Lower leg skin (tissue), 4 donors: ENCODE data around the gene SHISA6. TPM values are rescaled to one million over a fixed set of nuclear protein-coding genes. Genes with fewer than 3 reads are reported as not detected.
A peak's percentile ranks its signal among the peaks of the same experiment; 100 is the strongest.

Experiments
- DNase-seq, 2 donors: peaks; one replicate each; pipeline ENCODE4 v3.0.0-alpha.2; 2019; ENCODE audit warnings: low spot score in 2 of 2
- H3K4me3 ChIP-seq: fragments of 200-600 bp; sonication (generic); 2 replicates; pipeline ENCODE4 v1.5.1; 2017; ENCODE audit warnings: mild to moderate bottlenecking, low read depth; ENCODE audit not compliant: poor library complexity, severe bottlenecking
- POLR2A ChIP-seq, 2 donors: fragments of 450-650 bp; IDR thresholded peaks; one replicate each; pipeline ENCODE4 v1.6.1; 2016 to 2017; ENCODE audit warnings: antibody characterized with exemption in 2 of 2, mild to moderate bottlenecking in 1 of 2, moderate library complexity in 1 of 2
- WGBS, 2 donors: methylation state at CpG; one replicate each; pipeline ENCODE4 v1.1.5; 2018; 5-methylcytosine and 5-hydroxymethylcytosine counted together
- intact Hi-C: fragments of 100-400 bp; cut with DNase I; formaldehyde crosslinking; loops from one replicate; pipeline ENCODE4 v1.15.0; 2023; ENCODE audit warnings: low total_unique reads
- total RNA-seq, 4 donors: library from RNA; depleted of rRNA; stranded (reverse); fragments of >200 nt; gene quantifications; one replicate each; pipeline ENCODE4 v1.1.0, GENCODE V29; 2016
- TF ChIP-seq, protein P1 (sequence below), 3 donors: fragments of 450-650 bp; IDR thresholded peaks; one replicate each; pipeline ENCODE4 v1.5.1; 2016; ENCODE audit warnings: antibody characterized with exemption in 3 of 3, mild to moderate bottlenecking in 3 of 3, moderate library complexity in 2 of 3

SHISA6 gene
- total RNA-seq, 4 donors from 2014 or later, result 0.72 to 2.8 (median 1.4) TPM

DNA sequence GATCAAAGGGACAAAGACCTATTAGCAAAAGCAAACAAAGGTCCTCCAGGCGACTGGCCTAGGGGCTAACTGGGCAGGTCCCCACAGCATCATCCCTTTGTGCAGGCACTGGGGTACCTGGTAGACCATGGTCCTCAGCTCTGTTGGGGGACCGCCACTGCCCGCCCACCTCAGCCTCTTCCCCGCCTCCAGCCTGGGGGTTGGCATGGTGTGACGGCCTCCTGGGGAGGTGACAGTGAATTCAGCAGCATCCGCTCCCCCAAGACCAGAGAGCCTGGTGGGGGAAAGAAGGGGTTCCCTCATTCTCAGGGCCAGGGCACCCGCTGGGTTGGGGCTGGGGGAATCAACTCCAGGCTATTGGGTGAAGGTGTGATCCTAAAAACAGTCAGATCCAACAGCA, 318.6 kb downstream of the SHISA6 start:
- H3K4me3 ChIP-seq, result no peak overlapping the region
- intact Hi-C loops, result no loop called here
- DNase-seq, result no peak
- TF ChIP-seq, protein P1, sequence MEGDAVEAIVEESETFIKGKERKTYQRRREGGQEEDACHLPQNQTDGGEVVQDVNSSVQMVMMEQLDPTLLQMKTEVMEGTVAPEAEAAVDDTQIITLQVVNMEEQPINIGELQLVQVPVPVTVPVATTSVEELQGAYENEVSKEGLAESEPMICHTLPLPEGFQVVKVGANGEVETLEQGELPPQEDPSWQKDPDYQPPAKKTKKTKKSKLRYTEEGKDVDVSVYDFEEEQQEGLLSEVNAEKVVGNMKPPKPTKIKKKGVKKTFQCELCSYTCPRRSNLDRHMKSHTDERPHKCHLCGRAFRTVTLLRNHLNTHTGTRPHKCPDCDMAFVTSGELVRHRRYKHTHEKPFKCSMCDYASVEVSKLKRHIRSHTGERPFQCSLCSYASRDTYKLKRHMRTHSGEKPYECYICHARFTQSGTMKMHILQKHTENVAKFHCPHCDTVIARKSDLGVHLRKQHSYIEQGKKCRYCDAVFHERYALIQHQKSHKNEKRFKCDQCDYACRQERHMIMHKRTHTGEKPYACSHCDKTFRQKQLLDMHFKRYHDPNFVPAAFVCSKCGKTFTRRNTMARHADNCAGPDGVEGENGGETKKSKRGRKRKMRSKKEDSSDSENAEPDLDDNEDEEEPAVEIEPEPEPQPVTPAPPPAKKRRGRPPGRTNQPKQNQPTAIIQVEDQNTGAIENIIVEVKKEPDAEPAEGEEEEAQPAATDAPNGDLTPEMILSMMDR (IDR thresholded peaks at IDR 0.05), result no peak
- no peak for TF ChIP-seq POLR2A (IDR thresholded peaks at IDR 0.05)
- 85 to 90% methylated on average over 4 to 7 of the region's 7 CpGs for WGBS, 2 donors

DNA sequence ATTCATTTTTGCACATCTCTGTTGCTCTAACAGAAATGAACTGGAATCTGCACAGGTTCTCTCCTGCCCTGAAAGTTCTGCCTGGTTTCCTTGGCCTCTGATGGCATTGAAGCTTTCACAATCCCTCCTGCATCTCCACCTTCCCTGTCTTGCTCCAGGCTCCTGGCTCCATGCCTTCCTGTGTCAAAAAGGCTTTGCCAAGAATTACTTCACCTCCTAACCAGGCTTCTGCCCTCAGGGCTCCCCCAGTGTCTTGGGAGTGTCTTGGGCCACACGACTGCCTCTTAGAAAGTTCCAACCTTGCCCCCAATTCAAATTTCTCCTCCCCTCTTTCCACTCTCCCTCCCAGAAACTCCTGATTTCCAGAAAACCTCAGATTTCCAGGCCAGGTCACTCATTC, 320.3 kb downstream of the SHISA6 start:
- intact Hi-C loops, result no loop called here
- WGBS, 2 donors, result 22 to 39% methylated on average over 1 of the region's 1 CpG
- no peak overlapping the region for H3K4me3 ChIP-seq
- no peak for TF ChIP-seq POLR2A (IDR thresholded peaks at IDR 0.05)
- TF ChIP-seq, protein P1 (IDR thresholded peaks at IDR 0.05), result no peak
- DNase-seq, result peak in 1 of 2 donors; percentile 34

DNA sequence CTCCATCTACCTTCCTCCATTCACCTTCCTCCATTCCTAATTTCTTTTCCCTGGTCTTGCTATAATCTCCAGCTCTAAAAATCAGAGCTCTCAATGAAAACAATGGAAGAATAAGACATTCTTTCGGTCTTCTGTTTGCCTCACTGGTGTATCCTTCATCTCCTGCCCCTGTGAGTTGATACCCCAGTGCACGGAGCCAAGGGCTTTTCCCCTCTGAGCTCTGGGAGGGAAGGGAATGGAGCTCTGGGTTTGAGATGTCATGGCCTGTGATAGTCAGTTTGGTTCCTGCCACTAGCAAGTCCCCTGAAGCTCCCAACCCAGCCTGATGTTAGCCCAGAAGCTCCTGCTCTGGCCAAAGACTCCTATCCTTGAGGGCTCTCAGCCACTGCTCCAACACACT, 320.7 kb downstream of the SHISA6 start:
- intact Hi-C loops, result no loop called here
- no peak overlapping the region for H3K4me3 ChIP-seq
- 61 to 79% methylated on average over 2 of the region's 2 CpGs for WGBS, 2 donors
- DNase-seq, result no peak
- no peak for TF ChIP-seq POLR2A (IDR thresholded peaks at IDR 0.05)
- TF ChIP-seq, protein P1 (IDR thresholded peaks at IDR 0.05), result no peak

DNA sequence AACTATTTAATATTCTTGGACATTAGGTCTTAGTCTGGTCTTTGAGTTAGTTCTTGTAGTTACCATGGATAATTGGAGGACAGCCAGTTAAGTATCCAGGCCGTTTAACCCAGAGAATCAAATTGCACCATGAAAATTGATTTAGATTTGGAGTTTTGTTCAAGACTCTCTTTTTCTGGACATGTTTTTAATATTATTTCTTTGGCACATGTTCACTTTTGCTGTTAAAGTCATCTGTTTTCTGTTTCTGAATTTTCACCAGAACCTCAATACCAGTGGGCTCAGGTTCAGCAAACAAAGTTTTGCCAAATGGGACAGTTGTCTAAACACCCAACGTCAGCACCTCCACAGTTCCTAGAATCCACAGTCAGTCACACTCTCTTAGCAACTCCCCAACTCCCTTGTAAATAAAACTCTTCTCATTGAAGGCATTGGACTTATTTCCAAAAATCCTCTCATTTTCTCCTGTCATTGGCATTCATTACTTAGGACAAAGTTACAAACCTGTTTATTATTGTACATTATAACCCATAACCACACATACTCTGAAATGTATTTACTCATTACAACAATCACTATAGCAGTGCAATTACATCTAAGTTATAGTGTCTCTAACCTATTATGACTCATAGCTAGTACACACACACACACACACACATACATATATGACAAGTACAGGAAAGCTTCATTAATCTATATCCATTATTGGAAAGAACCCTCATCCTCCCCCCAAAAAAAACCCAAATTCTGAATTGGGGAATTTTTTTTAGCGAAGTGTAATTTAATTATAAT, 323.8 kb downstream of the SHISA6 start:
- intact Hi-C loops, result no loop called here

DNA sequence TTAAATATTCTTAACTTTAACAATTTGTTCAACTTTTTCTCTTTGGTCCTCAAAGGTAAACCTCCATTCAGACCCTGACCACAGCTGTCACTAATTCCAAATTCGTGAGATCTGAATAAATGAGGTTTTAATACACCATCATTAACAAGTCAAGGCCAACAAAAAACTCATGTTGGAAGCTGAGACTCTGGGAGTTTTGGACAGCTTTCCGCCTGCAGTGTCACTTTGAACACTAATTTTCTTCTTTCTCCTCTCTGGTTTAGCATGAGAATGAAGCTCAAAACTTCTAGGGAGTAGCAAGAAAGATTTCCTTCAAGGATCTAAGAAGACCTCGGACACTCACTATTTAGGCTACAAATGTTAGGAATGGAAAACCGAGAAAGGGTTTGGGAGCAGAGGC, 324.6 kb downstream of the SHISA6 start:
- TF ChIP-seq POLR2A (IDR thresholded peaks at IDR 0.05), result no peak
- TF ChIP-seq, protein P1 (IDR thresholded peaks at IDR 0.05), result no peak
- intact Hi-C loops, result no loop called here
- no peak for DNase-seq
- WGBS, 2 donors, result 32 to 49% methylated on average over 4 of the region's 4 CpGs
- no peak overlapping the region for H3K4me3 ChIP-seq

More for the DNA sequence above, 323.8 kb downstream of the SHISA6 start:
- 35 to 38% methylated on average over 3 of the region's 3 CpGs for WGBS, 2 donors
- TF ChIP-seq POLR2A (IDR thresholded peaks at IDR 0.05), result no peak
- TF ChIP-seq, protein P1 (IDR thresholded peaks at IDR 0.05), result no peak
- DNase-seq, result no peak
- H3K4me3 ChIP-seq, result no peak overlapping the region
